ENCODE results near the gene NFYC.

The NFYC gene

DNA sequence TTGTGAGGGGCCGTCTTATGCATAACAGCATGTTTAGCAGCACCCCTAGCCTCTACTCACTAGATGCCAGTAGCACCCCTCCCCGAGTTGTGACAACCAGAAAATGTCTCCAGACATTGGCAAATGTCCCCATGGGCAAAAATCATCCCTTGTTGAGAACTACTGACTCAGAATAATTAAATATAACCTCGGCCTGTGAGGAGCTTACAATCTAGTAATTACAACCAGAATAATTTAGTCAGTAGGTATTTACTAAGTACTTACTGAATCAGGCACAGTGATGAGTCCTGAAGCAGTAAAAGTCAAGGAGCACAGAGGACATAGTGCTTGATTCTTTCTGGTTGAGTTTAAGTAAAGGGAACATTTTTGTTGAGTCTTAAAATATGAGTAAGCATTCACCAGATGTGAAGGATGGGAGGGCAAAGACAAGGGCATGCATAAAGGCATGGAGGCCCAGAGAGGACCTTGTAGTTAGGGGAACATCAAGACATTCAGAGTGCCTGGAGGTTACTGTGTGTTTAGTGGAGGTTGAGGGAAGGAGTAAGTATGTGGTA is 48.0 kb downstream of the NFYC start:
- DNase-seq (ENCODE audit: low read depth in 2 of 2) = no peak

DNA sequence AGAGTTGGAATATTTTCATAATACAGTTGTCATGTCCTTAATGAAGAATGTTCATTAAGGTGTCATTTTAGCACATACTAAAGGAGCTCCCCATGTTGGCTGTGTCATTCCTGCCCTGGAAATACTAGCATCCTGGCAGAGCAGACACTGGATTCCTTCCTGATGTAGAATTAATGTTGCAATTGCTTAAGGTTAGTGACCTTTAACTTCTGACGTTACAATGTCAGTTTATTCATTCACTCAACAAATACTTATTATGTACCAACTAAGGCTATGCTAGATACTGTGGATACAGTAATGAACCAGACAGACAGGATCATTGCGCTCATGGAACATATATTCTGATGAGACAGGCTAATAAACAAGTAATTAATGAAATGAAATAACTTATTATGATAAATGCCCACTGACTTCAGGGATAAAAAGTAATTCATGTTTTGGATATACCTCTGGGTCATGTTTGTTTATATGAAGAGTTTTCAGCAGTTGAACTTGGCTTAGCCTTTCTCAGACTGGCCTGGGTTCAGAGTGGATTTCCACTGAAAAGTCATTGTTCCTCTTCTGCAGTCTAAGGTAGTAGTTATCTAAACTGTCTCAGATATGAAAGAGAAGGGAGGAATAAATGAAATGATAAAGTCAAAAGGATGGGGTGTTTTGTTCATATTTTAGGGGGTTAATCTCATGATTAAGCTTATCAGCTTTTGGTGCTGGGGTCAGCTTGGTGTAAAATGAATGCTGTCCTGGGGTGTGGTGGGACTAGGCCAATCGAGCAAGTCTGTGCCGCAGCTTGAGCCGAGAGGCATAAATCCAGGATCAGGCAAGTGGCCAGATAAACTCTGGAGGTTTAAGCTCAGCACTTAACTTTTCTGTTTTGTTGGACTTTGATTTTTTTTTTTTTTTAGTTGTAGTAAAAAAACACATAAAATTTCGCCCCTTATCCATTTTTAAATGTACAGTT is 48.8 kb downstream of the NFYC start:
- no peak for DNase-seq (ENCODE audit: low read depth in 2 of 2)

DNA sequence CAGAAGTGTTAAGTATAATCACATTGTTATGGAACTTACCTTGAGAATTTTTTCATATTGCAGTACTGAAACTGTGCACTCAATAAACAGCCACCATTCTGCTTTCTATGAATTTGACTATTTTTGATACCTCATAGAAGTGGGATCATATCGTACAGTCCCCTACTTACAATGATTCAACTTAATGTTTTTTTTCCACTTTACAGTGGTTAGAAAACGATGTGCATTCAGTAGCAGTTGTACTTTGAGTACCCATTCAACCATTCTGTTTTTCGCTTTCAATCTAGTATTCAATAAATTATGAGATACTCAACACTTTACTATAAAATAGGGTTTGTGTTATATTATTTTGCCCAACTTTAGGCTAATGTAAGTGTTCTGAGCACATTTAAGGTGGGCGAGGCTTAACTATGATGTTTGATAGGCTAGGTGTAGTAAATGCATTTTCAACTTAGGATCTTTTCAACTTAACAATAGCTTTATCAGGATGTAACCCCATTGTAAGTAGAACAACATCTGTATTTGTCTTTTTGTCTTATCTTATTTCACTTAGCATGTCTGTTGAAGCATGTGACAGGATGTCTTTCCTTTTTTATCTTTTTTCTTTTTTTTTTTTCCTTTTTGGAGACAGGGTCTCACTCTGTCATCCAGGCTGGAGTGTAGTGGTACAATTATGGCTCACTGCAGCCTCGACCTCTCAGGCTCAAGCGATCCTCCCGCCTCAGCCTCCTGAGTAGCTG is 49.7 kb downstream of the NFYC start:
- no peak for DNase-seq (ENCODE audit: low read depth in 2 of 2)

DNA sequence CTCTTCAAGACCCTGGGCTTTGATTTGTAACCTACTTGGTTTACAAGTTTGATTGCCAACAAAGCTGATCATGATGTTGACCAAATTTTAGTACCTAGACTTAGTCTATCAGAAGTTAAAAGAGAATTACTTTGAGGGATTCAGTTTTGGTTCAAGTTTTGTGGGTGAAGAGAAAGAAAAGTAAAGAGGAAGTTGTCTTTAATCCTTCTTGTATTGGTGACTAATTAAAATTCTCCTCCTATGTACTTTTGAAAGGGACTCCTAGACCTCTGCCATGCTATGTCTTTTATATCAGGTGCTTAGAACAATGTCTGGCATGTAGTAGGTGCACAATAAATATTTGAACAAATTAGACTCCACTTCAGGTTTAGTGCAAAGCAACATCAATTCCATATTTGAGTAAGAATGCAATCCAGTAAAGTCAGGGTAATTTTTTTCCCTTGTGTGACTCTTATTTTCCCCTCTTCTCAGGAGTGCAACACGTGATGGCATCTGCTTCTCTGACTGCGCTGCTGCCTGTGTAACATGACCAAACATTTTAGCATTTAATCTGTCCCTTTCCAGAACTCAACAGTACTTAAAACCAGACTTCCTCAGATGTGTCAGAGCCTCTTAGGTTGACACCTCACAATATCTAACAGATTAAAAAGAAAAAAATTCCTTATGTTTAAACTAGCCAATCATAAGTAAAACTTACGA is 51.0 kb downstream of the NFYC start:
- DNase-seq (ENCODE audit: low read depth in 2 of 2) = no peak

DNA sequence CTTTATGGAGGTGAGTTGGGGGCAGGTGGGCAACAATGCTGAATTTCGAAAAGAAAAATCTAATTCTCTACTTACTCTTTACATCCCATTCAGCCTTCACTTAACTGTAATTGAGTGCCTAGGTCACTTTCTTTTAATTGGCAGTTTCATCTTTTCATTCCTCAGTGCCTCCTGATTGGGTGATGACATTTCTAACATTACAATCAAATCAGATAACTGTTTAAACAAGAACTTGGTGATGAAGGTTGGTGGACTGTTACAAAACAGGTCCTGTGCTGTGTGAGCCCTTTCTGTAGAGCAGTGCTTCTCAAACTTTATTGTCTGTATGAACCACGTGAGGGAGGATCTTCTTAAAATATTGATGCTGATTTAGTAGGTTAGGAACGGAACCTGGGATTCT is 51.9 kb downstream of the NFYC start:
- no peak for DNase-seq (ENCODE audit: low read depth in 2 of 2)

DNA sequence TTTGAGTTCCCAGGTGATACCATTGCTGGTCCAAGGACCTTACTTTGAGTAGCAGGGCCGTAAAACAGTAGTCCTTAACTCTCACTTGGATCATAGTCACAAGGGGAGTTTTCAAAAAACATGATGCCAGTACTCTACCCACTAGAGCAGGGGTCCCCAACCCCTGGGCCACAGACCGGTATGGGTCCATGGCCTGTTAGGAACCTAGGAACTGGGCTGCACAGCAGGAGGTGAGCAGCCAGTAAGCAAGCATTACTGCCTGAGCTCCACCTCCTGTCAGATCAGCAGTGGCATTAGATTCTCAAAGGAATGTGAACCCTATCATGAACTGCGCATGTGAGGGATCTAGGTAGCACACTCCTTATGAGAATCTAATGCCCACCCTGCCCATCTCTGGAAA is 52.4 kb downstream of the NFYC start:
- DNase-seq (ENCODE audit: low read depth in 2 of 2) = no peak

DNA sequence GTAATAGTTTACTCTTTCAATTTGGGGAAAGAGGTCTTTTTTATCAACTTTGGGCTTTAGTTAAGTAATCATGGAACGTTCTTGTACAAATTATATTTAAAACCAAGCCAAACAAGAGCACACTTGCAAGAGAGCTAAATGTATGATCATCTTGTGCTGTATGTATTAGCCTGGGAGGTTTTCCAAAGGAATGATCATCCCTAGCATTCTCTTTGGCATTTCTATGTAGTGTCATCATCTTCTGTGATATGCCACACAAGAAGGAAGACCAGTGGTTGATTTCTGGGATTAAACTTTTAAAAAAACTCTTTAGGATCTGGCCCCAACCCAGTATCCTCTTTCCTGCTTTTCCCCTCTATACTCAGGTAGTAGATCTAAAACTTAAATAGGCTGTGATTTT is 53.7 kb downstream of the NFYC start:
- no peak for DNase-seq (ENCODE audit: low read depth in 2 of 2)

DNA sequence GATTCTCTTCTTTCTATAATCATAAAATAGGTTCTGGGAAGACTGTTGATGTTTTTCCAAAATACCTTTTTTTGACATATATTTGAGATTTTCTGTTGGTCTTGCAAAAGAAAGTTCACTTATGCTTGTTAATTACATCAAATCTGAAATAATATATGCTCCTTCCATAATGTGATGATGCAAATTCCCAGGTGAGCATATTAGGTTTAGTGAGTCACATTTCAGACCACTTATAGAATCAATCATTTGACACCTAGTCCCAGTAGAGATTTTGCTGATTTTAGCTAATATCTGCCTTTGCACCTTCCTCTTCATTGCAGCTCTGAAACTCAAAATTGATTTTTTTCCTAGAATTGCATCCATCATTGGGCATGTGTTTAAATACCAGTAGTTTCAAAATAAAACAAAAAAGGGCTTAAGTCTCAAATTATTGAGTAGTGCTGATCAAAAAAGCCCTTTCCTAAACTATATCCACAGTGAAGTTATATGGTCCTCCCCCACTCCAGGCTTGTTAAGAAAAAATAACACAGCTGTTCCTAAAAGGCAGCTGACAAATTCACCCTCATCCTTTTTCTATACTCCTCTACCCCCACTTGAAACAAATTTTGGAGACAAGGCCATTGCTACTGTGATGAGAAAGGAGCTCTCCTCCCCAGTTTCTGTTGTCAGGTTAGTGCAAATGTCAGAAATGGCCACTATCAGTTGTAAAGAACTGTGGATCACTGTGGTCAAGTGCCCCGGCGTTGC is 55.0 kb downstream of the NFYC start:
- no peak for DNase-seq (ENCODE audit: low read depth in 2 of 2)

DNA sequence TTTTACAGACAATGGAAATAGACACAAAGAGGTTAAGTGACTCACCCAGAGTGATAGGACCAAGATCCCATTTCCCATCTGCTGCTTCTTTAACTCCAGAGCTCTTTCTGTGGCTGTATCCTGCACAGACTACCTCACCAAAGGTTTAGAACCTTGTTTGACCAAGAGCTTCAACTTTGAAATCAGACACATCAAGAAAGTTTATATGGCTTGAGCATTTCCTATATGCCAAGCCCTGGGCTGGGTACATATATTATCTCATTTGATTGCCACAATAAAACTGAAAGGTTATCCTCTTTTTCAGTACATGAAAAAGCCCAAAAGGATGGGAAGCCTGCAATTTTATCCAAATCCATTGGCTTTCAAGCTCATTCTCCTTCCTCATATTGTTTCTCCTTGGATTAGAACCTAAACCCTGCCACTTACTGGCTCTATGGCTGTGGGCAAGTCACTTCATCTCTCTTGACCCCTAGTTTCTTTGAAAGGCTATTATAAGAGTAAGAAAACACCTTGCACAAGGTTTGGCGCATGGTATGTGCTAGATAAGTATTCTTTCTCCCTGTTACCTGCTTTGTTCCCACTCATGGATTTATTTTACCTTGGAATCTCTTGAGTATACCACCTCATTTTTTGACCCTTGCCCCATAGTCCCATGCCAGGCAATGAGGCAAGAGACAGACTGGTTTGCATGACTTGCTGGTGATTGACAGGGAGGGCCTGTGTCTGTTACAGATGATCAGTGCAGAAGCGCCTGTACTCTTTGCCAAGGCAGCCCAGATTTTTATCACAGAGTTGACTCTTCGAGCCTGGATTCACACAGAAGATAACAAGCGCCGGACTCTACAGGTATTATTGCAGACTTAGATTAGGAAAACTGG is 57.6 kb downstream of the NFYC start:
- DNase-seq (ENCODE audit: low read depth in 2 of 2) = no peak

DNA sequence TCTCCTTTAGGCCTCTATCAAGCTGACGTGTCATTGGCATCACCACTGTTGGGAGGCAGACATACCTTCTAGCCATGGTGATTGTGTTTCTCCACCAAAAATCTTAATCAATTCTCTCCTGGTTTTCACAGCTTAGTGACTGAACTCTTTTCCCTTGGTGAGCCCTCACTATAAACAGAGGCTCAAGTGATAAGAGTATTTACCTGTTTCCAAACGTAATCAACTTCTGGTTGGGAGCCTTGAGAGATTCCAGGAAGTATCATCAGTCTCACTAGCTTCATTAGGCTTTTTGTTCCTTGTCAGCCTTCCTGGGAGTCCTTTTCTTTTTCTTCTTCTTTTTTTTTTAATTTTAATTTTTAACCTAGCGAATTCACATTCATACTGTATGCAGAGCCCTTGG is 58.3 kb downstream of the NFYC start:
- DNase-seq (ENCODE audit: low read depth in 2 of 2) = no peak

DNA sequence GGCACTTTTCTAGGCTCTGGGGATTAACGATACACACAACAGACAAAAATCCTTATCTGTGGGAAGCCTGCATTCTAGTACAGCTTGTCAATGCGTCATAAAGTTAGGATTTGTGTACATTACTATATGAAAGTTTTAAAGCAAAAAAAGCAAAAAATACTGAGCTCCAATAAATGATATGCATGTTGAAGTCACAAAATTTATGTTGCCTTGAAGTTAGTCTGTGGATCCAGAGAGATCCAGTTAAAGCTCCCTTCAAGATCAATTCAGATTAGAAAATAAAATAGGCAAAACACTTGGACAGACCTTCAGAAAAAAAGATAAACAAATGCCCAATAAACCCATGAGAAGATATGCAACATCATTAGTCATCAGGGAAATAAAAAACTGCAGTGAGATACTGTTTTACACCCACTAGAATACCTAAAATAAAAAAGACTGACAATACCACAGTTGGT is 59.0 kb downstream of the NFYC start:
- DNase-seq (ENCODE audit: low read depth in 2 of 2) = no peak

DNA sequence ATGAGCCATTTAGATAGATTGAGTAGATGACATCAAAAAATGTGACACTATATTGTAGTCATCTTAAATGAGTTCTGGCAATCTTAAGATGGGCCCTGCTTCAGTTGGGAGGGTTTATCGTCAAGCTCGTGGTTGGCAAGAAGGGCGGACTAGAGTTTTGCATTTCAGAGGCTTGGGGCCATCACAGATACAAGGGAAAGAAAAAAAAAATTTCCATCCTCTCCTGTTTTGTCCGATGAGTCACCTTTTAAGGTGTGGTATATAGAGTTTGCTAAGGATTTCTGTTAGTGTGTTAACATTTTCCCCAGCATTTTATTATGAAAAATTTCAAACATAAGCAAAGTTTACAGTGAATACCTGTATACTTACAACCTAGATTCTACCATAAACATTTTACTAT is 60.3 kb downstream of the NFYC start:
- no peak for DNase-seq (ENCODE audit: low read depth in 2 of 2)

DNA sequence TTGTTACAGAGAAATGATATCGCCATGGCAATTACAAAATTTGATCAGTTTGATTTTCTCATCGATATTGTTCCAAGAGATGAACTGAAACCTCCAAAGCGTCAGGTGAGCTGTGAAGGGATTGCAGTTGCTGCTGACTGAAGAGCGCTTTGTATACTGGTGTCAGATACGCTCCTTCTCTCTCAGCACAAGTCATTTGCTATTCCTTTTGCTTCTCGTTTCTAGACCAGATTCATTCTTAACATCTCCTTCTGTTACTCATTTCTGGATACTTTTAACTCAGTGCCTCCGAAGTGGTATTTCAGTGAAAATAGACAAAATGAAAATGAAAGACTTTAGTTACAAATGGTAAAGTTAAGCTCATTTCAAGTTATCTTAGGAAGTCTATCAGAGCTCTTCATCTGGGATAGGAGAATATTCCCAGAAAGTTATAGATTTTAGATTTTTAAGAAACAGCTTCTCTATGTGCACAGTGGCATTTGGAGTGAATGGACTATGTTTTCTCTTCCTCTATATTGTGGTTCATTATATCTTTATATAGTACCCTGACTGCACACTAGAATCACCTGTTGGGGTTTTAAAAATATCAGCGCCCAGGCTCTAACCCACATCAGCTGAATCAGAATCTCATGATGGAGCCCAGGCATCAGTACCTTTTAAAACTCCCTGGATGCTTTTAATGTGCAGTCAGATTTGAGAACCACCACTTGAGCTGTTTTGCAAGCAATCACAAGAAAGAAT is 61.8 kb downstream of the NFYC start:
- DNase-seq (ENCODE audit: low read depth in 2 of 2) = no peak

DNA sequence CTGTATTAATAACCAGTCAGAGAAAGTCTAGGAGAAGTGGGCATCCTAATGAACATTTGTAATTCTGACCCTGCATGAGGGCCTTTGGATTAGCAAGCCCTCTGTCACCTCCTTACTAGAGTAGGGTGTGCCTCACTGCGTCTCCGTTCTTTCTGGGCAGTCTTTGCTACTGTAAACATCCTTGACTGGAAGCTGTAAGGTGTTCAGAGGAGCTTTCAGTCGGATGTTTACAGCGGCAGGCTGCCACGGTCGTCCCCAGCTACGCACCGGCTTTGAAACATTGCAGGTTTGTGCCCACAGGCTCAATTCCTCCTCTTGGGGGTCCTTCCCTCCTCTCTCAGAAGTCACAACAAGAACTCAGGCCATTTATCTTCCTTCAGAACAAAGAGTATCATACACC is 62.7 kb downstream of the NFYC start:
- no peak for DNase-seq (ENCODE audit: low read depth in 2 of 2)

DNA sequence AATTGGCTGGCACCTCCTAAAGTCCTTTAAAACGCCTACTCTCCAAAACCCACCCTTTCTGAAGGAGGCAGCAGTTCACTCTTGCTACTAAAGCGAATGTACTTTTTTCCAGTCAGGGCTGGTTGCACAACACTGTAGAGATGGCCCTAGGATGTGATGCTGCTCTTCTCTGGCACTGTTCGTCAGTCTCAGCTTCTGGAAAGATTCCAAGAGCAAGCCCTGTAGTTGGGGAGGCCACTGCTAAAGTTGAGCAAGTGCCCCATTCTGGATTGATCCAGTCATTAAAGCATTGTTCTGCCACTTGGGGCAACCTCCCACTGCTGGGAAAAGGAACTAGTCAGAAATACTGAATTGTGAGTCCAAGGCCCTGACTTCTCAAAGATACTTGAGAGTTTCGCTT is 63.6 kb downstream of the NFYC start:
- no peak for DNase-seq (ENCODE audit: low read depth in 2 of 2)

DNA sequence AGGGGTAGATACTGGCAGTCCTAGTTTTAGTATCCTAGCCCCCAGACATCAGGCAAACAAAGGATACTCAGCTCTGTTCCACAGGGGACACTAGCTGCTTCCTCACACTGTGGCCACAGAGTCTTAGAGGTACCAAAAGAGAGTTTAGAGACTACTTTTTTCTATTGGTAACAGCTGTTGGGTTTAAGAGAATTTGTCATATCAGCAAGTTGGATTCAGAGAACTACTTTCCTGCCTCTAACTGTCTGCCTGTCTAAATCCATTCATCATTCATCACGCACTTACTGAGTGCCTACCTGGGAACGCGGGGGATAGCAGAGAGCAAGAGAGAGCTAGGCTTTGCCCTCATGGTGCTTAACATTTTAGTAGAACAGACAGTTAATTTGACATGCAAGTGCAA is 65.0 kb downstream of the NFYC start:
- DNase-seq (ENCODE audit: low read depth in 2 of 2) = no peak

DNA sequence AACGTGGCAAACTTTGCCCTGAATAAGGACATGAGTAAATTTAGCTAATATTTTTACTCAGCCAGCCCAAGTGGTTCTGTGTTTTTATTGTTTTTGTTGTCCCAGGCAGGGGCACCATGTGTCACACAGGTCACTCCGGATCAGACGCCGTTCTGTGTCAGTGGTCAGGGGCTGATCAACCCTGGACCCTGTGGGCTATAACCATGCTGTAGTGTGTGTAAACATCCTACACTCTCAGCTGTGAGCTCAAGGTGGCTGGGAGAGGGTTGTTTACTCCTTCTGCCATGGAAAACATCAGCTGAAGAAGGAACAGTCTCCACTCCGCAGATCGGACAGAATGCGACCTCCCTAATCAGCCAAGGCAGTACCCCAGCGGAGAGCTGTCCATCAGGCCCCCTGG is 65.6 kb downstream of the NFYC start:
- DNase-seq (ENCODE audit: low read depth in 2 of 2) = no peak

DNA sequence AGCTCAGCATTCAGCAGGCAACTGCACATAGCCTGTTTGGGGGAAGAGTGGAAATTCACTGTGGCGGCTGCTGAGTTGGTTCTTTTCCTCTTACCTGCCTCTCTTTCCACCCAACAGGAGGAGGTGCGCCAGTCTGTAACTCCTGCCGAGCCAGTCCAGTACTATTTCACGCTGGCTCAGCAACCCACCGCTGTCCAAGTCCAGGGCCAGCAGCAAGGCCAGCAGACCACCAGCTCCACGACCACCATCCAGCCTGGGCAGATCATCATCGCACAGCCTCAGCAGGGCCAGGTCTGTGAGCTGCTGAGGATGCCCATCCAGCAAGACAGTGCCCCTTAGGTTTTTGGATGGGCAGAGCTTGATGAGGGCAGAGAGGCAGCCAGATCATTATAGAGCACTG is 66.5 kb downstream of the NFYC start:
- DNase-seq (ENCODE audit: low read depth in 2 of 2) = no peak

DNA sequence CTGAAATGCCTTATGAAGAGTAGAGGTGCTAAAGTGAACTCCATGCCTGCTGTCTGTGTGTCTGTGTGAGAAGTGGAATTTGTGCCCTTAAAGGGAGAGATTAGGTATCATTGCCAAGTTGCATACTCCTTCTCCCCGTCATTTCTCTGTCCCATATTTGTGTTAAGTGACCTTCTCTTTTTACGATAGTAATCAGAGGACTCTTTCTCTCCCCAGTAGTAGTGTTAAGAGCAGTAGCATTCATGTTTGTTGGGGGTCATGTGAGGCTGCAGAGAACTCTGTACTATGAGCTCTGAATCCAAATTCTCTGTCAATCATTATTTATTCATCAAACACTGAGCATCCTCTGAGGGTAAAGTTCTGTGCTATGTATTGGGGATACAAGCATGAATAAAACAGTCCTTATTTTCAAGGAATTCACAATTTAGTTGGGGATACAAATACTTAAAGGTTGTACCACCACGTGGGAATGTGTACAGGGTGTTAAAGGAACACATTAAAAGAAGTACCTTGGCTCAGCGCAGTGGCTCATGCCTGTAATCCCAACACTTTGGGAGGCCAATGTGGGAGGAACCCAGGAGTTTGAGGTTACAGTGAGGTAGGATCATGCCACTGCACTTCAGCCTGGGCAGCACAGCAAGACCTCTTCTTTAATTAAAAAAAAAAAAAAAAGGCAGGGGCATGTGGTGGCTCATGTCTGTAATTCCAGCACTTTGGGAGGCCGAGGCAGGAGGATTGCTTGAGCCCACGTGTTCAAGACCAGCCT is 67.3 kb downstream of the NFYC start:
- no peak for DNase-seq (ENCODE audit: low read depth in 2 of 2)
